Tibial nerve (tissue), 4 donors: ENCODE data around the gene ZNF552. TPM values are rescaled to one million over a fixed set of nuclear protein-coding genes. Genes with fewer than 3 reads are reported as not detected.
A peak's percentile ranks its signal among the peaks of the same experiment; 100 is the strongest.
"Not testable (repeated sequence)": the region's sequence is repeated elsewhere in the genome, so short reads cannot be mapped to it uniquely, and the experiment has no call there.

Experiments used
- DNase-seq, 2 donors: peaks; one replicate each; pipeline ENCODE4 v3.0.0-alpha.2; 2019; ENCODE audit warnings: low spot score in 2 of 2
- H3K27ac ChIP-seq, 4 donors: fragments of 200-600 bp; sonication (generic) in 3 of 4; one replicate each; pipeline ENCODE4 v1.5.1; 2017 to 2019; ENCODE audit warnings: mild to moderate bottlenecking in 1 of 4
- H3K27me3 ChIP-seq, 2 donors: fragments of 200-600 bp; sonication (generic) in 1 of 2; one replicate each; pipeline versions ENCODE4 v1.5.1 to v1.6.0; 2017 to 2019
- H3K36me3 ChIP-seq, 3 donors: fragments of 200-600 bp; sonication (generic); one replicate each; pipeline ENCODE4 v1.5.1; 2018 to 2019
- H3K4me1 ChIP-seq, 4 donors: fragments of 200-600 bp; sonication (generic) in 3 of 4; one replicate each; pipeline ENCODE4 v1.5.1; 2017 to 2019
- H3K4me3 ChIP-seq, 4 donors: fragments of 200-600 bp; sonication (generic) in 3 of 4; one replicate each; pipeline ENCODE4 v1.5.1; 2017 to 2019; ENCODE audit warnings: mild to moderate bottlenecking in 1 of 4, moderate library complexity in 1 of 4
- H3K9me3 ChIP-seq, 4 donors: fragments of 200-600 bp; sonication (generic) in 3 of 4; one replicate each; pipeline ENCODE4 v1.5.1; 2017 to 2019
- EP300 ChIP-seq, 2 donors: sonication (generic); formaldehyde crosslinking; IDR thresholded peaks; one replicate each; pipeline ENCODE4 v1.6.1; 2017; ENCODE audit warnings: antibody characterized with exemption in 2 of 2, mild to moderate bottlenecking in 1 of 2
- POLR2A ChIP-seq, 2 donors: fragments of 450-650 bp; IDR thresholded peaks; one replicate each; pipeline ENCODE4 v1.6.1; 2017; ENCODE audit warnings: antibody characterized with exemption in 2 of 2, mild to moderate bottlenecking in 2 of 2, moderate library complexity in 2 of 2
- WGBS, 2 donors: methylation state at CpG; one replicate each; pipeline ENCODE4 v1.1.5; 2018; 5-methylcytosine and 5-hydroxymethylcytosine counted together
- total RNA-seq, 4 donors: library from RNA; depleted of rRNA; stranded (reverse); fragments of >200 nt; gene quantifications; one replicate each; pipeline ENCODE4 v1.1.0, GENCODE V29; 2016
- TF ChIP-seq, protein P1 (sequence below), 5 experiments: fragments of 200-600 bp in 3 of 5; fragments of 450-650 bp in 2 of 5; sonication (generic) in 3 of 5; IDR thresholded peaks; one replicate each; pipeline ENCODE4 v1.5.1; 2016 to 2019; ENCODE audit warnings: antibody characterized with exemption in 5 of 5, mild to moderate bottlenecking in 3 of 5, moderate library complexity in 2 of 5

The ZNF552 gene
- total RNA-seq, 4 donors from 2014 or later = 4.2 to 19.5 (median 10.5) TPM

DNA sequence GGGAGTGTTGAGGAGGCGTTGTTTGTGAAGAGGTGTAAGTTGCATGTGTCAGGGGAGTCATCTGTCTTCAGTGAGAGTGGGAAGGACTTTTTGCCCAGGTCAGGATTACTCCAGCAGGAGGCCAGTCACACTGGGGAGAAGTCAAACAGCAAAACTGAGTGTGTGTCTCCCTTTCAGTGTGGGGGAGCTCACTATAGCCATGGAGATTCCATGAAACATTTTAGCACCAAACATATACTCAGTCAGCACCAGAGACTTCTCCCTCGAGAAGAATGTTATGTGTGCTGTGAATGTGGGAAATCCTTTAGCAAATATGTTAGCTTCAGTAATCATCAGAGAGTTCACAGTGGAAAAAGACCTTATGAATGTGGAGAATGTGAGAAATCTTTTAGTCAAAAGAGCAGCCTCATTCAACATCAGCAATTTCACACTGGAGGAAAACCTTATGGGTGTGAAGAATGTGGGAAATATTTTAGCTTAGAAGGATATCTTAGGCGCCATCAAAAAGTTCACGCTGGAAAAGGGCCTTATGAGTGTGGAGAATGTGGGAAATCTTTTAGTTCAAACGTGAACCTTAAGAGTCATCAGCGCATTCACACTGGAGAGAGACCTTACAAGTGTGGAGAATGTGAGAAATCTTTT lies 26.5 kb upstream of the ZNF552 start:
- no peak for TF ChIP-seq POLR2A (IDR thresholded peaks at IDR 0.05)
- TF ChIP-seq, protein P1, sequence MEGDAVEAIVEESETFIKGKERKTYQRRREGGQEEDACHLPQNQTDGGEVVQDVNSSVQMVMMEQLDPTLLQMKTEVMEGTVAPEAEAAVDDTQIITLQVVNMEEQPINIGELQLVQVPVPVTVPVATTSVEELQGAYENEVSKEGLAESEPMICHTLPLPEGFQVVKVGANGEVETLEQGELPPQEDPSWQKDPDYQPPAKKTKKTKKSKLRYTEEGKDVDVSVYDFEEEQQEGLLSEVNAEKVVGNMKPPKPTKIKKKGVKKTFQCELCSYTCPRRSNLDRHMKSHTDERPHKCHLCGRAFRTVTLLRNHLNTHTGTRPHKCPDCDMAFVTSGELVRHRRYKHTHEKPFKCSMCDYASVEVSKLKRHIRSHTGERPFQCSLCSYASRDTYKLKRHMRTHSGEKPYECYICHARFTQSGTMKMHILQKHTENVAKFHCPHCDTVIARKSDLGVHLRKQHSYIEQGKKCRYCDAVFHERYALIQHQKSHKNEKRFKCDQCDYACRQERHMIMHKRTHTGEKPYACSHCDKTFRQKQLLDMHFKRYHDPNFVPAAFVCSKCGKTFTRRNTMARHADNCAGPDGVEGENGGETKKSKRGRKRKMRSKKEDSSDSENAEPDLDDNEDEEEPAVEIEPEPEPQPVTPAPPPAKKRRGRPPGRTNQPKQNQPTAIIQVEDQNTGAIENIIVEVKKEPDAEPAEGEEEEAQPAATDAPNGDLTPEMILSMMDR (IDR thresholded peaks at IDR 0.05) = no peak
- TF ChIP-seq EP300 (IDR thresholded peaks at IDR 0.05) = no peak
- Histone ChIP-seq H3K36me3 (peaks cover 0 to 95% (median 0%) of the 10 kb centered on the region in 3 donors), H3K4me1 (no peaks in the 10 kb centered on the region), H3K27ac (no peak overlapping the region), H3K4me3 (no peak overlapping the region), H3K27me3 (no peaks in the 10 kb centered on the region), H3K9me3 (peaks cover 0 to 76% (median 0%) of the 10 kb centered on the region in 4 donors)
- 61 to 69% methylated on average over 5 to 6 of the region's 6 CpGs for WGBS, 2 donors
- no peak for DNase-seq

DNA sequence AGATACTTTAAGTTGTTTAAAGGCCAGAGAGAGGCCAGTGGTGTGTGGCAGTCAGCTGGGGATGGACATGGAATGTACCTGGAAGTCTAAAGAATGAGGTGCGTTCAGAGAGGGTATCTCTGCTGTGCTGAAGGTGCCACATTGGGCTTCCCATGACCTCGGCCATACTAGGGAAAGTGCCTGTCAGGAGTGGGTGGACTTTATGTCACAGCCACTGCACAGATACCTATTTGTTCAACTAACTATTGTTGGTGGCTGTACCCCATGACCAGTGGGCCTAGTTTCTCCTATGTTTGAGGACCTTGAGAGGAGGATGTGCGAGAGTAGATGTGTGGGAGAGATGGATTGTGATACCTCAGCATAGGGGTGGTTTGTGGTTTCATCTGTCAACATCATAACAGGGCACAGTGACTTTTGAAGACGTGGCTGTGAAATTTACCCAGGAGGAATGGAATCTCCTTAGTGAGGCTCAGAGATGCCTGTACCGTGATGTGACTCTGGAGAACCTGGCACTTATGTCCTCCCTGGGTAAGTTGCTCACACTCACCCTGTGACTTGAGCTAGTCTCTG lies 24.0 kb upstream of the ZNF552 start:
- not testable (repeated sequence) for H3K4me3 ChIP-seq, H3K27ac ChIP-seq, H3K4me1 ChIP-seq, H3K27me3 ChIP-seq, DNase-seq
- peaks cover 0 to 73% (median 0%) of the 10 kb centered on the region in 3 donors for H3K36me3 ChIP-seq
- 91 to 95% methylated on average over 5 of the region's 5 CpGs for WGBS, 2 donors
- peaks cover 0 to 50% (median 0%) of the 10 kb centered on the region in 4 donors for H3K9me3 ChIP-seq

DNA sequence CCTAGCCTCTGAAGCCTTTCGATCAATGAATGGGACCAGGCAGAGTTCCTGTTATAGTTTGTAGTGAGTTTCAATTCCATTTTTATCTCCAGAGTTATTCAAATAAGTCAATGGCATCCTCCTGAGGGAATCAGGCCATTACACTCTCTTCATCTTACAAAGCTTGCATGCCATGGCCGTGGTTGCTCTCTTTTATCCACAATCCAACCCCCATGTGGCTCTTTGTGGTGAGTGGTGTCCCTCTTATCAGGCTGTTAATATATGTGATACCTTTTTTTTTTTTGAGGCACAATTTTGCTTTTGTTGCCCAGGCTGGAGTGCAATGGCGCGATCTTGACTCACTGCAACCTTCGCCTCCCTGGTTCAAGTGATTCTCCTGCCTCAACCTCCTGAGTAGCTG lies 22.3 kb upstream of the ZNF552 start:
- Histone ChIP-seq H3K36me3 (peaks cover 0 to 65% (median 0%) of the 10 kb centered on the region in 3 donors), H3K9me3 (peaks cover 0 to 42% (median 0%) of the 10 kb centered on the region in 4 donors)
- not testable (repeated sequence) for H3K4me3 ChIP-seq, DNase-seq, H3K27me3 ChIP-seq, H3K27ac ChIP-seq, H3K4me1 ChIP-seq
- WGBS, 2 donors = 93 to 98% methylated on average over 5 of the region's 5 CpGs

DNA sequence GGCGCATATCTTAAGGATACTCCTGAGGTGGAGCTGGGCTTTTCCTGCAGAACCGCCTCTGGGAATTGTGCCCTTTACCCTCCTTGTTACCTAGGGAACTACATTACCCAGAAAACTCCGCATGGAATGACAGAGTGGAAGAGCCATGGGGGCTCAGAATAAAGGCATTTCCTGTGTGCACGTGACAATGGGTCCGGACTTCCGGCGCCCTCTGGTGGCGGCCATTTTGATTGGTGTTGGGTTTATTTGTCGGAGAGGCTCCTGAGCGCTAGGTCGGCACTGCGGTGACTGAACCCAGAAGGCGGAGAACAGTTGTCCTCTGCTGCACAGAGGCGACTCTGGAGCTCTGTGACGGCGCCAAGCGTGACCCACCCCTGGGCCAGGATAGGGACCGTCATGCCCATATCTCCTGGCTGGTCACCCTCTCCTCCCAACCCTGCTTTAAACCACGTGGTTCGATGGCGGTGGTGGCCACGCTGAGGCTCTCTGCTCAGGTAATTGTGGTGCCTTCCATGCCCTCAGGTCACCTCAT lies 15.4 kb upstream of the ZNF552 start, which contains the start of gene ZNF587B:
Gene ZNF587B (plus strand): TSS at position 229 of the 532 bp plus-strand sequence. CDS start 230 bp downstream, at position 459.
- Histone ChIP-seq H3K4me3 (peak within 1 kb of the TSS in 3 of 4 donors; percentile 19 to 45 (median 24)), H3K4me1 (peaks cover 0 to 9% (median 0%) of the 10 kb centered on the region in 4 donors), H3K9me3 (peaks cover 0 to 49% (median 0%) of the 10 kb centered on the region in 4 donors), H3K27me3 (no peaks in the 10 kb centered on the region), H3K27ac (peak within 1 kb of the TSS in 1 of 4 donors; percentile 30), H3K36me3 (peaks cover 0 to 65% (median 0%) of the 10 kb centered on the region in 3 donors)
- TF ChIP-seq POLR2A (IDR thresholded peaks at IDR 0.05) = no peak
- TF ChIP-seq EP300 (IDR thresholded peaks at IDR 0.05) = peak in 1 of 2 donors; percentile 8
- TF ChIP-seq, protein P1 (IDR thresholded peaks at IDR 0.05) = peak in 2 of 5 experiments; percentile 21 to 28
- DNase-seq = peak in 1 of 2 donors; percentile 35
- 17 to 24% methylated on average over 12 to 22 of the region's 22 CpGs for WGBS, 2 donors

DNA sequence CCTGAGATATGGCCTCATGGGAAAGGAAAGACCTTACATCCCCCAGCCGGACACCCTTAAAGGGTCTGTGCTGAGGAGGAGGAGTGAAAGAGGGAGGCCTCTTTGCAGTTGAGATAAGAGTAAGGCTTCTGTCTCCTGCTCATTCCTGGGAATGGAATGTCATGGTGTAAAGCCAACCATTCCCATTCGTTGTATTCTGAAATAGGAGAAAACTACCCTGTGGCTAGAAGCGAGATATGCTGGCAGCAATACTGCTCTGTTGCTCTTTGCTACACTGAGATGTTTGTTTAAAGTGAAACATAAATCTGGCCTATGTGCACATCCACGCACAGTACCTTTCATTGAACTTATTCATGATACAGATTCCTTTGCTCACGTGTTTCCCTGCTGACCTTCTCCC lies 14.6 kb upstream of the ZNF552 start:
- Histone ChIP-seq H3K36me3 (peaks cover 0 to 71% (median 0%) of the 10 kb centered on the region in 3 donors), H3K4me3 (no peak overlapping the region), H3K27me3 (no peaks in the 10 kb centered on the region), H3K4me1 (peaks cover 0 to 9% (median 0%) of the 10 kb centered on the region in 4 donors), H3K9me3 (peaks cover 0 to 50% (median 0%) of the 10 kb centered on the region in 4 donors), H3K27ac (no peak overlapping the region)
- TF ChIP-seq POLR2A (IDR thresholded peaks at IDR 0.05) = no peak
- TF ChIP-seq EP300 (IDR thresholded peaks at IDR 0.05) = no peak
- TF ChIP-seq, protein P1 (IDR thresholded peaks at IDR 0.05) = no peak
- 69 to 78% methylated on average over 5 of the region's 5 CpGs for WGBS, 2 donors
- no peak for DNase-seq

DNA sequence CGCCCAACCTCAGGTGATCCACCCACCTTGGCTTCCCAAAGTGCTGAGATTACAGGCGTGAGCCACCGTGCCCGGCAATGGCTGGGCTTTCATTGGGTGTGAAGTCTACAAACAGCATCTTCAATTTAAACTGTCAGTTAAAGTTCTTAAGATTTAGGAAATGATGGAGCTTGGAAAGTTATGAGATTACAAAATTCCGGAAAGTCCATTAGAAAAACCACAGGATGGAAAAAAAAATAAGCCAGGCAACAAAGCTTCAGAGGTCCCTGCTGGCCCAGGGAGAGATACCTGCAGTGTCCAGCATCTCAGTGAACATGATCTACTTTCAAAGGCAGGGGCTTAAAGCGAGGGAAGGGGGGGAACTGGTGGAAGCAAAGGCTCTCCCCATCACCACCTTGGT lies 10.8 kb upstream of the ZNF552 start:
- WGBS, 2 donors = 84 to 90% methylated on average over 6 of the region's 6 CpGs
- no peak for TF ChIP-seq POLR2A (IDR thresholded peaks at IDR 0.05)
- TF ChIP-seq EP300 (IDR thresholded peaks at IDR 0.05) = no peak
- TF ChIP-seq, protein P1 (IDR thresholded peaks at IDR 0.05) = no peak
- no peaks in the 10 kb centered on the region for H3K27me3 ChIP-seq

DNA sequence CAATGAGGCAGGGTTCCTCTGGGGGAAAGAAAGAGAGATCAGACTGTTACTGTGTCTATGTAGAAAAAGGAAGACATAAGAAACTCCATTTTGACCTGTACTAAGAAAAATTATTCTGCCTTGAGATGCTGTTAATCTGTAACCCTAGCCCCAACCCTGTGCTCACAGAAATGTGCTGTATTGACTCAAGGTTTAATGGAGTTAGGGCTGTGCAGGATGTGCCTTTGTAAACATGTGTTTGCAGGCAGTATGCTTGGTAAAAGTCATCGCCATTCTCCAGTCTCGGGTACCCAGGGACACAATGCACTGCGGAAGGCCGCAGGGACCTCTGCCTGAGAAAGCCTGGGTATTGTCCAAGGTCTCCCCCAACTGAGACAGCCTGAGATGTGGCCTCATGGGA lies 8.9 kb upstream of the ZNF552 start:
- DNase-seq, H3K27me3 ChIP-seq, H3K4me3 ChIP-seq, H3K27ac ChIP-seq: not testable (repeated sequence)
- H3K4me1 ChIP-seq = peaks cover 0 to 13% (median 9%) of the 10 kb centered on the region in 4 donors
- peaks cover 0 to 62% (median 0%) of the 10 kb centered on the region in 3 donors for H3K36me3 ChIP-seq
- H3K9me3 ChIP-seq = peaks cover 0 to 40% (median 0%) of the 10 kb centered on the region in 4 donors
- WGBS, 2 donors = 84 to 94% methylated on average over 4 of the region's 4 CpGs

More for the DNA sequence above, 10.8 kb upstream of the ZNF552 start:
- Histone ChIP-seq H3K4me1 (peaks cover 0 to 16% (median 4%) of the 10 kb centered on the region in 4 donors), H3K4me3 (no peak overlapping the region), H3K9me3 (peaks cover 0 to 58% (median 0%) of the 10 kb centered on the region in 4 donors), H3K36me3 (peaks cover 0 to 81% (median 0%) of the 10 kb centered on the region in 3 donors), H3K27ac (no peak overlapping the region)
- DNase-seq = no peak

DNA sequence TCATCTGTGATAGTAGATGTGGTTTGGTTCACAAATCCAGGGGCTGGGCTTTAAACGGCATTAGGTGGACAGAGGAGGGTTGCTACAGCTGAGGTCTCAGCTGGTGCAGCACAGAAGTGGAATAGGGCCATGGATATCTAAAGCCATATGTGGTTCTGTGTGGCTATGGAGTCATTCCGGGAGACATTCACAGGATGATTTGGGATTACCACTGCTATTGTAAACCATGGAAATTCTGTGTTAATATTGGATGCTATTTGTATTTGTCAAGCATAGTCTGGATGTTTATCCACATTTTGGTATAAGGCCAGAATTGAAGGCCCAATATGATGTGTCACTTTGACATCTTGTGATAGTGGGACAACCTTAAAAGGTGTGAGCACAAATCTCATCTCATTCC lies 8.4 kb upstream of the ZNF552 start:
- Histone ChIP-seq H3K9me3 (peaks cover 0 to 36% (median 0%) of the 10 kb centered on the region in 4 donors), H3K4me1 (peaks cover 0 to 15% (median 9%) of the 10 kb centered on the region in 4 donors), H3K36me3 (peaks cover 0 to 57% (median 0%) of the 10 kb centered on the region in 3 donors)
- not testable (repeated sequence) for DNase-seq, H3K27me3 ChIP-seq, H3K4me3 ChIP-seq, H3K27ac ChIP-seq
- 76 to 79% methylated on average over 2 of the region's 2 CpGs for WGBS, 2 donors
